ENCODE data around the gene TTI1.

GRCh38 chr20:37995856-37996605, 37.2 kb downstream of the TTI1 start:
- TF ChIP-seq CTCF (IDR thresholded peaks at IDR 0.05) (no peak), POLR2A (IDR thresholded peaks at IDR 0.05) (no peak)
